ENCODE data around the gene IQCK.

Gene IQCK

GRCh38 chr16:19829844-19830692 is 112.0 kb downstream of the IQCK start:
- DNase-seq (ENCODE audit: low read depth), result no peak
- H3K4me3 ChIP-seq (ENCODE audit: low read length), result no peak overlapping the region
- TF ChIP-seq CTCF (conservative IDR thresholded peaks at IDR 0.05; ENCODE audit: low read depth, low read length), result no peak

GRCh38 chr16:19830902-19831560 is 113.0 kb downstream of the IQCK start:
- DNase-seq (ENCODE audit: low read depth), result no peak
- no peak for TF ChIP-seq CTCF (conservative IDR thresholded peaks at IDR 0.05; ENCODE audit: low read depth, low read length)
- H3K4me3 ChIP-seq (ENCODE audit: low read length), result no peak overlapping the region

- DNase-seq (ENCODE audit: low read depth), result peak; percentile 61
- TF ChIP-seq CTCF (conservative IDR thresholded peaks at IDR 0.05; ENCODE audit: low read depth, low read length), result no peak
- H3K4me3 ChIP-seq (ENCODE audit: low read length), result no peak overlapping the region
These were observed 113.6 kb downstream of the IQCK start for GRCh38 chr16:19831678-19832077.

- no peak for DNase-seq (ENCODE audit: low read depth)
- no peak for TF ChIP-seq CTCF (conservative IDR thresholded peaks at IDR 0.05; ENCODE audit: low read depth, low read length)
These were observed 115.1 kb downstream of the IQCK start for GRCh38 chr16:19833176-19833575.

GRCh38 chr16:19833581-19833980 is 115.5 kb downstream of the IQCK start:
- DNase-seq (ENCODE audit: low read depth), result no peak
- H3K4me3 ChIP-seq (ENCODE audit: low read length), result no peak overlapping the region
- no peak for TF ChIP-seq CTCF (conservative IDR thresholded peaks at IDR 0.05; ENCODE audit: low read depth, low read length)

More at GRCh38 chr16:19833176-19833575, 115.1 kb downstream of the IQCK start:
- H3K4me3 ChIP-seq (ENCODE audit: low read length), result no peak overlapping the region

GRCh38 chr16:19835196-19835595 is 117.1 kb downstream of the IQCK start:
- DNase-seq (ENCODE audit: low read depth), result no peak
- no peak for TF ChIP-seq CTCF (conservative IDR thresholded peaks at IDR 0.05; ENCODE audit: low read depth, low read length)
- no peak overlapping the region for H3K4me3 ChIP-seq (ENCODE audit: low read length)

Measured in retinal pigment epithelial cell (primary cell).